Sigmoid colon (tissue), 7 donors: Measurements from ENCODE around the gene GABBR2. TPM values are rescaled to one million over a fixed set of nuclear protein-coding genes. Genes with fewer than 3 reads are reported as not detected.
A peak's percentile ranks its signal among the peaks of the same experiment; 100 is the strongest.

Experiments
- DNase-seq: peaks from one replicate; pipeline ENCODE4 v3.0.0-alpha.2; 2019
- H3K27ac ChIP-seq, 4 donors: fragments of 200-600 bp; sonication (generic); one replicate each; pipeline ENCODE4 v1.5.1; 2016 to 2019; ENCODE audit warnings: mild to moderate bottlenecking in 1 of 4
- H3K27me3 ChIP-seq, 3 donors: fragments of 200-600 bp; sonication (generic); one replicate each; pipeline ENCODE4 v1.5.1; 2019; ENCODE audit warnings: mild to moderate bottlenecking in 1 of 3
- H3K36me3 ChIP-seq, 4 donors: fragments of 200-600 bp; sonication (generic); one replicate each; pipeline ENCODE4 v1.5.1; 2016 to 2019
- H3K4me1 ChIP-seq, 4 donors: fragments of 200-600 bp; sonication (generic); one replicate each; pipeline ENCODE4 v1.5.1; 2017 to 2019
- H3K4me3 ChIP-seq, 4 donors: fragments of 200-600 bp; sonication (generic); one replicate each; pipeline ENCODE4 v1.5.1; 2017 to 2019; ENCODE audit warnings: mild to moderate bottlenecking in 2 of 4, moderate library complexity in 1 of 4
- H3K9me3 ChIP-seq, 4 donors: fragments of 200-600 bp in 3 of 4; sonication (generic) in 3 of 4; one replicate each; pipeline versions ENCODE4 v1.5.1 to v1.6.1; 2013 to 2019
- CTCF ChIP-seq, 4 experiments: fragments of 450-650 bp in 3 of 4; fragments of 200-600 bp in 1 of 4; IDR thresholded peaks; one replicate each; pipeline ENCODE4 v1.5.1; 2016 to 2019; ENCODE audit warnings: antibody characterized with exemption in 4 of 4, mild to moderate bottlenecking in 3 of 4, moderate library complexity in 2 of 4
- EP300 ChIP-seq, 4 donors: sonication (generic); formaldehyde crosslinking; IDR thresholded peaks; one replicate each; pipeline ENCODE4 v1.6.1; 2017; ENCODE audit warnings: antibody characterized with exemption in 4 of 4
- POLR2A ChIP-seq, 2 donors: fragments of 450-650 bp; IDR thresholded peaks; one replicate each; pipeline ENCODE4 v1.6.1; 2016; ENCODE audit warnings: antibody characterized with exemption in 2 of 2, mild to moderate bottlenecking in 2 of 2, moderate library complexity in 2 of 2
- POLR2AphosphoS5 ChIP-seq, 4 donors: sonication (generic); formaldehyde crosslinking; IDR thresholded peaks; one replicate each; pipeline ENCODE4 v1.6.1; 2017; ENCODE audit warnings: antibody characterized with exemption in 4 of 4
- WGBS, 2 donors: extraction: QIAGEN DNeasy Blood & Tissue Kit; methylation state at CpG; one replicate each; pipeline ENCODE4 v1.1.7; 2013; 5-methylcytosine and 5-hydroxymethylcytosine counted together
- intact Hi-C: fragments of 100-400 bp; cut with DNase I; formaldehyde crosslinking; loops from one replicate; pipeline ENCODE4 v1.15.1; 2023
- polyA plus RNA-seq, 3 donors: library from polyadenylated mRNA; stranded (reverse); fragments of 200-250 nt; gene quantifications; one replicate each; pipeline ENCODE4 v1.2.3, GENCODE V29; 2013
- total RNA-seq, 4 donors: library from RNA; depleted of rRNA; stranded (reverse); fragments of >200 nt; gene quantifications; one replicate each; pipeline ENCODE4 v1.1.0, GENCODE V29; 2016
- donor health status: healthy with polysubstance abuse.
- donor health status: Bipolar disorder and iron deficiency.
- donor health status: healthy.

The GABBR2 gene
- total and polyA plus RNA-seq, 7 donors = under 0.01 to 0.04 (median under 0.01) TPM; not detected in 4

- H3K27me3 ChIP-seq = no peaks in the 10 kb centered on the region
- TF ChIP-seq POLR2A (IDR thresholded peaks at IDR 0.05) (no peak), CTCF (IDR thresholded peaks at IDR 0.05) (no peak), EP300 (IDR thresholded peaks at IDR 0.05) (no peak), POLR2AphosphoS5 (IDR thresholded peaks at IDR 0.05) (no peak)
- H3K27ac ChIP-seq = peak overlapping the region; percentile 15 to 58 (median 58)
- H3K9me3 ChIP-seq = no peaks in the 10 kb centered on the region
- intact Hi-C loops = no loop called here
- H3K36me3 ChIP-seq = peaks cover 0 to 16% (median 0%) of the 10 kb centered on the region in 4 donors
- H3K4me1 ChIP-seq = no peaks in the 10 kb centered on the region
- DNase-seq = no peak
- 66 to 75% methylated on average over 8 of the region's 8 CpGs for WGBS, 2 donors
- no peak overlapping the region for H3K4me3 ChIP-seq
These were observed 460.7 kb downstream of the GABBR2 start for GRCh38 chr9:98247831-98248657.

DNA sequence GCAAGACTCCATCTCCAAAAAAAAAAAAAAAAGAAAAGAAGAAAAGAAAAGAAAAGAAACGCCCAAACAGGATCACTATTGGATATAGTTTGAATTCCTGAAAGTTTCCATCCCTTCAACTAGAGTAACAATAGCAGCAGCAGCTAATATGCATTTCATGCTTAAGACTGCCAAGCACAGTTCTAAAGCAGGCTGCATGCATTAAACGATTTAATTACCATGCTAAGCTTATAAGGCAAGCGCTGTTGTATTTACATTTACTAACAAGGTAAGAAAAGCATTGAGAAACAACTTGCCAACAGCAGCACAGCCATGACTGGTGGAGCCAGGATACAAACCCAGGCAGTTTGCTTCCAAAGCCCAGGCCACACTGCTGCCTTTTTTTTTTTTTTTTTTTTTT lies 466.3 kb downstream of the GABBR2 start:
- Histone ChIP-seq H3K9me3 (no peaks in the 10 kb centered on the region), H3K4me3 (no peak overlapping the region), H3K27me3 (no peaks in the 10 kb centered on the region), H3K4me1 (no peaks in the 10 kb centered on the region), H3K27ac (no peak overlapping the region), H3K36me3 (peaks cover 0 to 8% (median 0%) of the 10 kb centered on the region in 4 donors)
- TF ChIP-seq POLR2AphosphoS5 (IDR thresholded peaks at IDR 0.05) (no peak), POLR2A (IDR thresholded peaks at IDR 0.05) (no peak), CTCF (IDR thresholded peaks at IDR 0.05) (no peak), EP300 (IDR thresholded peaks at IDR 0.05) (no peak)
- WGBS, 2 donors = 73 to 90% methylated on average over 3 of the region's 3 CpGs
- DNase-seq = no peak
- intact Hi-C loops = no loop called here

DNA sequence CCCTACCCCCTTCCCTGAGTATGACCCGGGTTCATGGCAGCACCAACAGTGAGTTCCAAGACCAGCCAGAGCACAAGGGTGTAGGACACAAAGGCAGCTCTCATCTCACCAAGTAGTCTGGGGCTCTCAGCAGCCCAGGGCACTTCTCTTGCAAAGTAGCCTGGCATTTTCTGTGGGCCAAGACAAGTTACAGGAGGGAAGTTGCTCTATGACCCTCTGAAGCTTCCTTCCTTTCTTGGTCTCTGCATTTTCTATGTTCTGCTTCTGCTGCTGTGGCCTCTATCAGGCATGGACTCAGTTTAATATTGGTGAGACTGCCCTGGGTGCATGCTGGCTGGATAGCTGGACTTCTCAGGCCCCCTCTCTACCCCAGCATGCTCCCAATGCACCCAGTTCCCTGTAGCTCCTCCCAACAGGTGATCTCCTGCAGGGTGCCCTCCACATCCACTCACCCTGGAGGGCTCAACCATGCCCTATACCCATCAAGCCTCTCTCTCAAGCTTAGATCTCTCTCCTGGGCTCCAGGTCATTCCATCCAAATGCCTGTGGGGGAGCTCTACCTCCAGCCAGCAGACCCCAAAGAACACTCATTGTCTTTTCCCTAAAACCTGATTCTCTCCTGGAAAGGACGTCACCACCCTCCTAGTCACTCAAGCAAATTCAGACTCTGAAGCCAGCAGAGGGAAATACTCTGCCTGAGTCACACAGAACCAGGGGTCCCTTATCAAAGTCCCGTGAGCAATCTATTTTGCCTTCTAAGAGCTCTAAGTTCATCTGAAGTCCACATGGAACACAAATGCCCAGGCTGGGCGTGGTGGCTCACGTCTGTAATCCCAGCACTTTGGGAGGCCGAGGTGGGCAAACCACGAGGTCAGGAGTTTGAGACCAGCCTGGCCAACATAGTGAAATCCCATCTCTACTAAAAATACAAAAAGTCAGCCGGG lies 467.1 kb downstream of the GABBR2 start:
- no peaks in the 10 kb centered on the region for H3K27me3 ChIP-seq
- H3K9me3 ChIP-seq = no peaks in the 10 kb centered on the region
- peaks cover 0 to 8% (median 0%) of the 10 kb centered on the region in 4 donors for H3K36me3 ChIP-seq
- DNase-seq = peak; percentile 32
- no peak overlapping the region for H3K4me3 ChIP-seq
- TF ChIP-seq POLR2AphosphoS5 (IDR thresholded peaks at IDR 0.05) = no peak
- TF ChIP-seq CTCF (IDR thresholded peaks at IDR 0.05) = no peak
- TF ChIP-seq POLR2A (IDR thresholded peaks at IDR 0.05) = no peak
- no peak for TF ChIP-seq EP300 (IDR thresholded peaks at IDR 0.05)
- intact Hi-C loops = no loop called here
- H3K27ac ChIP-seq = no peak overlapping the region
- no peaks in the 10 kb centered on the region for H3K4me1 ChIP-seq
- WGBS, 2 donors = 91 to 93% methylated on average over 8 of the region's 8 CpGs

GRCh38 chr9:98240475-98240874 lies 468.3 kb downstream of the GABBR2 start:
- no peak for TF ChIP-seq POLR2AphosphoS5 (IDR thresholded peaks at IDR 0.05)
- TF ChIP-seq EP300 (IDR thresholded peaks at IDR 0.05) = no peak
- TF ChIP-seq CTCF (IDR thresholded peaks at IDR 0.05) = no peak
- TF ChIP-seq POLR2A (IDR thresholded peaks at IDR 0.05) = no peak
- H3K27ac ChIP-seq = no peak overlapping the region
- peak; percentile 9 for DNase-seq
- no peaks in the 10 kb centered on the region for H3K9me3 ChIP-seq
- WGBS, 2 donors = 94% methylated on average over 3 of the region's 3 CpGs
- intact Hi-C loops = no loop called here
- H3K4me1 ChIP-seq = no peaks in the 10 kb centered on the region
- H3K4me3 ChIP-seq = no peak overlapping the region
- H3K27me3 ChIP-seq = no peaks in the 10 kb centered on the region
- peaks cover 0 to 8% (median 0%) of the 10 kb centered on the region in 4 donors for H3K36me3 ChIP-seq

Other genes with a start within 250 kb of the GABBR2 start
- 10 to 100 TPM; 10.2 to 22.8 (median 16.4) TPM for gene ANKS6, start 87.6 kb upstream of the GABBR2 start, total RNA-seq
- 10 to 100 TPM in 1 of 3 donors, 1 to 10 TPM in 2; 5.4 to 14.4 (median 6.0) TPM for gene ANKS6, start 87.6 kb upstream of the GABBR2 start, polyA plus RNA-seq
- 10 to 100 TPM; 11.5 to 18.9 (median 15.7) TPM for gene GALNT12, start 98.7 kb upstream of the GABBR2 start, total RNA-seq
- gene GALNT12, start 98.7 kb upstream of the GABBR2 start, polyA plus RNA-seq = 10 to 100 TPM; 23.6 to 34.2 (median 30.5) TPM
- 100 to 1,000 TPM in 1 of 4 donors, 10 to 100 TPM in 3; 21.4 to 104 (median 58.0) TPM for gene COL15A1, start 235.0 kb upstream of the GABBR2 start, total RNA-seq
- 1 to 10 TPM in 2 of 3 donors, under 1 TPM in 1; under 0.01 to 7.1 (median 1.8) TPM for gene COL15A1, start 235.0 kb upstream of the GABBR2 start, polyA plus RNA-seq